ENCODE results near the gene MIS12. TPM values are rescaled to one million over a fixed set of nuclear protein-coding genes. Genes with fewer than 3 reads are reported as not detected.
A peak's percentile ranks its signal among the peaks of the same experiment; 100 is the strongest.

The MIS12 gene
- total and polyA plus RNA-seq, 2 of the 8 experiments (the other 6 are each of a cell fraction or from before 2014, with no cell fraction given): 9.5 to 25.6 TPM

- TF ChIP-seq HDAC2 (IDR thresholded peaks at IDR 0.05; ENCODE audit: borderline replicate concordance in 1 of 2, low read depth in 2 of 2, low read length in 2 of 2) (0 out of 4 replicates have a peak, but pooled peaks of 1 of the 2 experiments have one; percentile 12), SP4 (IDR thresholded peaks at IDR 0.05; ENCODE audit: low read length) (peak; percentile 78; the same call in 1 of the 2 replicates), JUND (IDR thresholded peaks at IDR 0.05; ENCODE audit: low read length) (no peak), KDM4A (IDR thresholded peaks at IDR 0.05; ENCODE audit: low read depth, low read length, severe bottlenecking) (peak; percentile 45), POLR2A (IDR thresholded peaks at IDR 0.05; ENCODE audit: control extremely low read depth in 1 of 2, low read depth in 2 of 2, low read length in 2 of 2) (peak in 1 of 2 experiments; percentile 66; a peak in 2 of 3 replicates)
Observed at GRCh38 chr17:5500589-5501391, 14.4 kb downstream of the MIS12 start (continued).
